GM21515 (cell line): Measurements from ENCODE around the gene IST1.

Experiments used
- ATAC-seq: cut with Tn5 transposase; IDR thresholded peaks from one replicate; pipeline ENCODE4 v1.9.1; 2021; ENCODE audit not compliant: unreplicated experiment

The IST1 gene

DNA sequence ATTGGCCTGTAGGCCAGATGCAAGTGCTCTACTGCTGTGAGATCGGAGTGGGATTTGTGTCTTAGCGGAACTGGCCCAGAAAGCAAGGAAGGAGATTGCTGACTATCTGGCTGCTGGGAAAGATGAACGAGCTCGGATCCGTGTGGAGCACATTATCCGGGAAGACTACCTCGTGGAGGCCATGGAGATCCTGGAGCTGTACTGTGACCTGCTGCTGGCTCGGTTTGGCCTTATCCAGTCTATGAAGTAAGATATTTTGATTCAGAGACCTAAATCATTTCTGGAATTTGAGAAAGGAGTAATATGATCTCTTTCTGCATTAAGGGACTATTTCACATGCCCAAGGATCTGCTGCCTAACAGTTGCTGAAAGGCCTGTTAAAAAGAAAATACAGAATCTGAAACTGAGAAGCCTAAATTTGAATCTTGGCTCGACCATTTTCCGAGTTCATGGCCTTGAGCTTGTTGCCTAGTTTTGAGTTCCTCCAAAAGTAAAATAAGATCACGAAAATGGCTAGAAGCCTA is 21.1 kb downstream of the IST1 start:
- no peak for ATAC-seq

- no peak for ATAC-seq
These were observed 22.6 kb downstream of the IST1 start for GRCh38 chr16:71917900-71918299.

- peak; percentile 78 for ATAC-seq
These were observed 23.7 kb downstream of the IST1 start for GRCh38 chr16:71919035-71919434.

DNA sequence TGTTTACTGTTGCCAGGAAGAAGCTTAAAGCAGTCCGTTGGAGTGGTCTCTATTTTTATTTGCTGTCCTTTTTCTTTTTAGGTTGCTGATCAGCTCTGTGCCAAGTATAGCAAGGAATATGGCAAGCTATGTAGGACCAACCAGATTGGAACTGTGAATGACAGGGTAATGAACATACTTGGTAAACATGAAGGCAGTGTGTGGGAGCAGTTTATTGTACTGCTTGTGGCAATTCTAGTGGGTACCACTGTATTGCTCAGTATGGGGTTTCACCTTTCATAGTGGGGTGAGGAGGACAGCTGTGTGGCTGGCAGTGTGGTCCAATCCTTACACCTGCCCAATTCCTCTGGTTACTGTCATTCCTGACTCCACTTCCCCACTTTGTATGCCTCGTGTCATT is 25.3 kb downstream of the IST1 start:
- ATAC-seq: no peak

DNA sequence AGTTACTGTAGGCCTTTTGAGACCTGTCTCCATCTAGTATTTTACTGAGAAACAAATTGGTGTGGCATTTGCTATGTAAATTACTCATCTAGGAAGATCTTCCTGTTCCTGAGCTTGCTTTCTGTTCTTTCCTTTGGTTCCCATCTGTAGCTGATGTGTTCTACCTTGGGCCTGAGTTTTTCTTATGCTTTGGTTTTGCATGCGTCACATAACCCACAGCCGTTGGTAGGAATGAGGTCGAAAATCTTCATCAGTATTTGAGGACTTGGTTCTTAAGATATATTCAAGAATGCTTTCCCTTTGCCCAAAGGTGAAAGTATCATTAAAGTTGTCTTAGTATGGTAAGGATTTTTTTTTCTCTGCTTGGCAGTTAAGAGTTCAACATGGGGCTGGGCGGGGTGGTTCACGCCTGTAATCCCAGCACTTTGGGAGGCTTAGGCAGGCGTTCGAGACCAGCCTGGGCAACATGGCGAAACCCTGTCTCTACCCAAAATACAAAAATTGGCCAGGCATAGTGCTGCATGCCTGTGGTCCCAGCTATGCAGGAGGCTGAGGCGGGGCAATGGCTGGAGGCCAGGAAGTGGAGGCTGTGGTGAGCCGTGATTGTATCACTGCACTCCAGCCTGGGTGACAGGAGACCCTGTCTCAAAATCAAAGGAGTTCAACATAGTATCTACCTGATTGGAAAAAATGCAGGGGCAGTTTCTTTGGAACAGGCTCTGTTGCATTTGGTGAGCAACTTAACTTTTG is 28.8 kb downstream of the IST1 start:
- ATAC-seq: no peak

- no peak for ATAC-seq
These were observed 29.4 kb downstream of the IST1 start for GRCh38 chr16:71924710-71925109.

GRCh38 chr16:71927383-71927782 is 32.1 kb downstream of the IST1 start:
- ATAC-seq: no peak

- no peak for ATAC-seq
These were observed 32.5 kb downstream of the IST1 start for GRCh38 chr16:71927787-71928186.

GRCh38 chr16:71929048-71929447 is 33.7 kb downstream of the IST1 start:
- no peak for ATAC-seq

DNA sequence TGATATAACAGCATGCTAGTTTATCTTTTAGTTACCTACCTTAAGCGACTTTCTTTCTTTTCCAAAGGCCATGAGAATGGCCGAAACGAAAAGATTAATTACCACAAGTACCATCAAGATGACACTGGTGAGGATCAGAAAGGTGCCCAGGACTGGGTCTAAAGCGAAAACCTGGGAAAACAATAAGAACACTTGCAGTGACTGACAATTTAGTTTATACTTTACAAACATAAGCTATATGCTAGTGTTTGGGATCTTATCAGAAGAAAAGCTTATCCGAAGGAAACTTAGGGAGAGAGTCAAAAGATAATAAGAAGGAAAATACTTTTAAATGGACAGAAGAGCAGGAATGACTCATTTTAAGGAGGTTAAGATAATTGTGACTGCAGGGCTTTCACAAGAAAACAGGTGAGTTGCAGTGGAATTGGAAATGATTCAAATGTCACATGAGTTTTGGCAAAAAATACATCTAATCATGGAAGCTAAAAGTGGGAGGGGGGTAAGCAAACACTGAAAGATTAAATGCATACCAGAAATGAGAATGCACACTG is 34.8 kb downstream of the IST1 start:
- ATAC-seq: no peak

GRCh38 chr16:71931001-71931400 is 35.7 kb downstream of the IST1 start:
- ATAC-seq: no peak

DNA sequence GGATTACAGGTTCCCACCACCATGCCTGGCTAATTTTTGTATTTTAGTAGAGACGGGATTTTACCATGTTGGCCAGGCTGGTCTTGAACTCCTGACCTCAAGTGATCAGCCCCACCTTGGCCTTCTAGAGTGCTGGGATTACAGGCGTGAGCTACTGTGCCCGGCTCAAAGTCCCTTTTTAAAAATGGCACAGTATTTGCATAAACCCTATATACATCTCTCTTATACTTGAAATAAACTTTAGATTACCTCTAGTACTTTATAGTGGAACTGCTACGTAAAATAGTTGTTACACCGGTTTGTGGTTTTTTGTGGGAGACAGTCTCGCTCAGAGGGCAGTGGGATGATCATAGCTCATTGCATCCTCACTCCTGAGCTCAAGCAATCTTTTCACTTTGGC is 36.3 kb downstream of the IST1 start:
- ATAC-seq: no peak

- ATAC-seq: no peak
These were observed 37.7 kb downstream of the IST1 start for GRCh38 chr16:71933017-71933416.

- ATAC-seq: no peak
These were observed 38.8 kb downstream of the IST1 start for GRCh38 chr16:71933913-71934695.

DNA sequence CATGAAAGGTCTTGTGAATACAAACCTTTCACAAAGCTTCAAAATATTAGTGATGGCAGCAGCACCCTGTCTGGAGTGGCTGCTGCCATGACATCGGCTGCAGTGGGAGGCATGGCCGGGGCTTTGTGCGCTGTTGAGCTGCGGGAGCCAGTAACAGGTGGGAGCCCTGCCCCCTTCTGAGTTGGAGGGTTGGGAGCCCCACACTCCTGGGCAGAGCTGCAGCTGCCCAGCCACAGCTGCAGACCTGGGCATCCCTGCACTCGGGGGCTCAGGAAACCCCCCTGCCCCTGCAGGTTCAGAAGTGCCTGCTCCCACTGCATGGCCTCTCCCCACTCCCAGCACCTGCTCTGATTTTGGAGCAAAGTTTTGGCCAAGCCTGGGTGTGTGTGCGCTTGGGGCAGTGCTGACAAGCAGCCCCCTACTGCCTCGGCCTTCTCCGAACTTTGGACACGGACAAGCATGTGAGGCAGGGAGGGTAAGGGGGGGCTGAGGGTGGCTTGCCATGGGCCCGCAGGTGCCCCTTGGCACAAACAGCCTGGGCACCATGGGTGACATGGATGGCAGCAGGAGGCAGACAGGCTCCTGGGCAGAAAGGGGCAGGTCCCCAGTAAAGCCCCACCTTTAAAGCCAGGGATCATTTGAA is 42.7 kb downstream of the IST1 start:
- no peak for ATAC-seq

DNA sequence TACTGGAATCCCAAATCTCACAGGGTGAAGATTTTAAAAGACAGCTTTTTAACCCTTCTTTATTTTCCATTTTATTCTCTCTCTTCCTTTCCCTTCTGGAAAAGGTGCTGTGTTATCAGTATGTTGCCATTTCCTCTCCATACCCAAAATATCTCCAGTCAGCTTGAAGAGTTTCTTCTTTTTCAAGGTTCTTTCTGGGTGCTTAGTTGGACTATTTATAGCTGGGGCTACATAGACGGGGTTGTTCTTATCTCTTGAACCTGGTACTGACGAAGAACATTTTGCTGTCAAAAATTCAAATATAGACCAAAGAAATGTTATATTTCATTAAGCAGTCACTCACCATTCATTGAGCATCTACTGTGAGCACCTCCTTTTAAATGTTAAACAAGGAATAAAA is 48.6 kb downstream of the IST1 start:
- ATAC-seq: no peak

GRCh38 chr16:71945616-71946015 is 50.3 kb downstream of the IST1 start:
- ATAC-seq: no peak

DNA sequence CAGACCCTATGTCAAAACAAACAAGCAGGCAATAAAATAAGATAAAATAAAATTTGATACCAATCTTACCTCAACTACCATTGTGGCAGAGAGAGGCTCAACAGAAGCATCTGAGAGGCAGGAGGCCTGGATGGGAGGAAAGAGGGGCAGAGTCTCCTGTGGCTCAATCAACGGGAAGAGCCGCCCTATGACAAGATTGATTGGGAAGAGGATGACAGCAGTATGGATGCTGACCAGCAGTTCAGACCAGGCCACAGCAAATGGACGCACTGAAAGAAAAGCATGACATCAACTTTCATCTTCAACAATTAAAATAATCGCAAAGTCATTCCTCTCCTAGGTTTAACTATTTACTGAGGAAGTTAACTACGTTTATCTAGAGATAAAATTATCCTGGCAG is 57.5 kb downstream of the IST1 start:
- no peak for ATAC-seq

- no peak for ATAC-seq
These were observed 58.8 kb downstream of the IST1 start for GRCh38 chr16:71954180-71954579.

GRCh38 chr16:71954699-71955195 is 59.4 kb downstream of the IST1 start:
- no peak for ATAC-seq

GRCh38 chr16:71956486-71956885 is 61.2 kb downstream of the IST1 start:
- ATAC-seq: no peak
